HEK293T (cell line): ENCODE results near the gene CHCHD1.

Source experiments
- ARNT ChIP-seq: fragments of 450-650 bp; IDR thresholded peaks from 2 replicates; pipeline ENCODE4 v1.6.1; 2017; ENCODE audit warnings: mild to moderate bottlenecking
- BHLHE40 ChIP-seq: fragments of 450-650 bp; IDR thresholded peaks from 2 replicates; pipeline ENCODE4 v1.6.1; 2016; ENCODE audit warnings: mild to moderate bottlenecking, moderate library complexity, borderline replicate concordance
- CTBP1 ChIP-seq: fragments of 450-650 bp; IDR thresholded peaks from 2 replicates; pipeline ENCODE4 v1.6.1; 2016; ENCODE audit warnings: borderline replicate concordance
- ELF4 ChIP-seq: fragments of 450-650 bp; IDR thresholded peaks from 2 replicates; pipeline ENCODE4 v1.6.1; 2017; ENCODE audit warnings: antibody characterized with exemption
- FOXA1 ChIP-seq: fragments of 450-650 bp; IDR thresholded peaks from 2 replicates; pipeline ENCODE4 v1.6.1; 2016; ENCODE audit warnings: mild to moderate bottlenecking
- HDGF ChIP-seq: fragments of 450-650 bp; IDR thresholded peaks from 2 replicates; pipeline ENCODE4 v1.6.1; 2017; ENCODE audit warnings: antibody characterized with exemption, borderline replicate concordance
- L3MBTL2 ChIP-seq: fragments of 450-650 bp; conservative IDR thresholded peaks from 2 replicates; pipeline ENCODE4 v1.6.1; 2016; ENCODE audit warnings: mild to moderate bottlenecking
- LEF1 ChIP-seq: fragments of 450-650 bp; IDR thresholded peaks from 2 replicates; pipeline ENCODE4 v1.6.1; 2017; ENCODE audit warnings: mild to moderate bottlenecking, borderline replicate concordance
- NFRKB ChIP-seq: fragments of 450-650 bp; IDR thresholded peaks from 2 replicates; pipeline ENCODE4 v1.6.1; 2016; ENCODE audit warnings: mild to moderate bottlenecking, moderate library complexity
- PKNOX1 ChIP-seq: fragments of 450-650 bp; IDR thresholded peaks from 2 replicates; pipeline ENCODE4 v1.6.1; 2016
- SP1 ChIP-seq: fragments of 450-650 bp; IDR thresholded peaks from 2 replicates; pipeline ENCODE4 v1.6.1; 2017
- SUZ12 ChIP-seq: fragments of 450-650 bp; IDR thresholded peaks from 2 replicates; pipeline ENCODE4 v1.6.1; 2016; ENCODE audit warnings: mild to moderate bottlenecking

- no peak for TF ChIP-seq FOXA1
- TF ChIP-seq BHLHE40: no peak
- TF ChIP-seq L3MBTL2: no peak
- no peak for TF ChIP-seq SUZ12
- TF ChIP-seq ELF4: no peak
- no peak for TF ChIP-seq ARNT
- no peak for TF ChIP-seq LEF1
- no peak for TF ChIP-seq HDGF
- TF ChIP-seq NFRKB: no peak
- TF ChIP-seq SP1: no peak
- TF ChIP-seq PKNOX1: no peak
- no peak for TF ChIP-seq CTBP1
These were observed 36.6 kb downstream of the CHCHD1 start for GRCh38 chr10:73818402-73818801.
